ENCODE data around the gene SMOC1.

The SMOC1 gene

GRCh38 chr14:70008284-70009262 is 129.4 kb downstream of the SMOC1 start:
- DNase-seq (ENCODE audit: low read depth in 2 of 2): no peak

GRCh38 chr14:70009961-70010360 is 130.7 kb downstream of the SMOC1 start:
- no peak for DNase-seq (ENCODE audit: low read depth in 2 of 2)

GRCh38 chr14:70011098-70011497 is 131.9 kb downstream of the SMOC1 start:
- DNase-seq (ENCODE audit: low read depth in 2 of 2): no peak

GRCh38 chr14:70011708-70012107 is 132.5 kb downstream of the SMOC1 start:
- DNase-seq (ENCODE audit: low read depth in 2 of 2): no peak

GRCh38 chr14:70013271-70013873 is 134.2 kb downstream of the SMOC1 start:
- peak in 1 of 2 donors; percentile 9 for DNase-seq (ENCODE audit: low read depth in 2 of 2)

- no peak for DNase-seq (ENCODE audit: low read depth in 2 of 2)
These were observed 135.3 kb downstream of the SMOC1 start for GRCh38 chr14:70014406-70015095.

- DNase-seq (ENCODE audit: low read depth in 2 of 2): no peak
These were observed 139.0 kb downstream of the SMOC1 start for GRCh38 chr14:70018230-70018629.

GRCh38 chr14:70018713-70019211 is 139.5 kb downstream of the SMOC1 start:
- no peak for DNase-seq (ENCODE audit: low read depth in 2 of 2)

GRCh38 chr14:70019695-70020094 is 140.5 kb downstream of the SMOC1 start:
- no peak for DNase-seq (ENCODE audit: low read depth in 2 of 2)

GRCh38 chr14:70020352-70021170 is 141.3 kb downstream of the SMOC1 start:
- no peak for DNase-seq (ENCODE audit: low read depth in 2 of 2)

- DNase-seq (ENCODE audit: low read depth in 2 of 2): no peak
These were observed 142.5 kb downstream of the SMOC1 start for GRCh38 chr14:70021548-70022220.

GRCh38 chr14:70022771-70023445 is 143.7 kb downstream of the SMOC1 start:
- no peak for DNase-seq (ENCODE audit: low read depth in 2 of 2)

GRCh38 chr14:70023871-70024270 is 144.7 kb downstream of the SMOC1 start:
- DNase-seq (ENCODE audit: low read depth in 2 of 2): no peak

- peak; percentile 37 to 62 for DNase-seq (ENCODE audit: low read depth in 2 of 2)
These were observed 148.7 kb downstream of the SMOC1 start for GRCh38 chr14:70027785-70028428.

- DNase-seq (ENCODE audit: low read depth in 2 of 2): no peak
These were observed 150.3 kb downstream of the SMOC1 start for GRCh38 chr14:70029296-70030132.

- DNase-seq (ENCODE audit: low read depth in 2 of 2): no peak
These were observed 152.8 kb downstream of the SMOC1 start for GRCh38 chr14:70032016-70032415.

- no peak for DNase-seq (ENCODE audit: low read depth in 2 of 2)
These were observed 153.2 kb downstream of the SMOC1 start for GRCh38 chr14:70032447-70032846.

- no peak for DNase-seq (ENCODE audit: low read depth in 2 of 2)
These were observed 153.9 kb downstream of the SMOC1 start for GRCh38 chr14:70033116-70033515.

- DNase-seq (ENCODE audit: low read depth in 2 of 2): no peak
These were observed 154.3 kb downstream of the SMOC1 start for GRCh38 chr14:70033561-70033960.
